AG04449 (cell line): ENCODE results near the gene SLC4A3.

Experiments used
- CTCF ChIA-PET: fragments of 350-600 bp; formaldehyde crosslinking; extraction: SDS; loops from one replicate; lab custom pipeline; 2021; ENCODE audit warnings: antibody characterized with exemption; lab: Yijun Ruan, JAX
- POLR2A ChIA-PET: fragments of 400-600, 350-600 bp; formaldehyde crosslinking; extraction: SDS; loops from one replicate; lab custom pipeline; 2020; ENCODE audit warnings: antibody characterized with exemption, inconsistent platforms; lab: Yijun Ruan, JAX
- DNase-seq: peaks from one replicate; pipeline ENCODE4 v3.0.0-alpha.2; 2010; ENCODE audit warnings: low read depth, low spot score
- H3K4me3 ChIP-seq: 2 replicates; pipeline ENCODE4 v1.5.1; 2011; ENCODE audit warnings: low read depth, mild to moderate bottlenecking, control low read depth, low read length
- CTCF ChIP-seq: IDR thresholded peaks from one replicate; pipeline ENCODE4 v1.5.1; 2011; ENCODE audit warnings: mild to moderate bottlenecking, moderate library complexity, low read length, control low read depth, inconsistent platforms; ENCODE audit not compliant: insufficient read depth; ENCODE audit errors: missing control alignments

SLC4A3 gene

GRCh38 chr2:219611306-219611705 lies 16.1 kb upstream of the SLC4A3 start:
- H3K4me3 ChIP-seq, result no peak overlapping the region
- no peak for TF ChIP-seq CTCF
- ChIA-PET POLR2A (no interaction called here), CTCF (no interaction called here)
- DNase-seq, result no peak

GRCh38 chr2:219611866-219612576 lies 15.4 kb upstream of the SLC4A3 start:
- DNase-seq, result no peak
- ChIA-PET POLR2A (no interaction called here), CTCF (interaction anchor here (1.0 to 1.6 kb wide), 2 partner anchors 30 to 52 kb away, joined by 4 to 5 read pairs; no protein-coding TSS in a partner anchor)
- TF ChIP-seq CTCF, result no peak
- no peak overlapping the region for H3K4me3 ChIP-seq

GRCh38 chr2:219612577-219613286 lies 14.7 kb upstream of the SLC4A3 start:
- no peak for TF ChIP-seq CTCF
- CTCF ChIA-PET, result interaction anchor here (1.0 to 1.6 kb wide), 2 partner anchors 30 to 53 kb away, joined by 4 to 5 read pairs; no protein-coding TSS in a partner anchor
- no peak for DNase-seq
- no peak overlapping the region for H3K4me3 ChIP-seq
- POLR2A ChIA-PET, result no interaction called here

GRCh38 chr2:219613461-219614070 lies 13.9 kb upstream of the SLC4A3 start:
- no peak for TF ChIP-seq CTCF
- DNase-seq, result no peak
- CTCF ChIA-PET, result interaction anchor here (1.6 kb wide), 1 partner anchor 29 kb away, joined by 4 read pairs; no protein-coding TSS in a partner anchor
- no peak overlapping the region for H3K4me3 ChIP-seq
- POLR2A ChIA-PET, result no interaction called here

GRCh38 chr2:219614076-219614860 lies 13.2 kb upstream of the SLC4A3 start:
- POLR2A ChIA-PET, result no interaction called here
- no peak overlapping the region for H3K4me3 ChIP-seq
- no peak for TF ChIP-seq CTCF
- DNase-seq, result no peak
- CTCF ChIA-PET, result interaction anchor here (0.8 to 2.2 kb wide), 4 partner anchors 27 to 84 kb away, joined by 3 to 7 read pairs (median 4); no protein-coding TSS in a partner anchor
